IMR-90 (cell line): ENCODE results near the gene ZBTB14. TPM values are rescaled to one million over a fixed set of nuclear protein-coding genes. Genes with fewer than 3 reads are reported as not detected.

ENCODE experiments used
- ATAC-seq: fragments of 200-7000 bp; cut with Tn5 transposase; 2 replicates; pipeline ENCODE4 v1.9.1; 2020; ENCODE audit warnings: low read depth, mild to moderate bottlenecking, moderate library complexity
- BruUV-seq: library from RNA; stranded (reverse); fragments of 400-500 nt; replicated peaks from 2 replicates; lab custom pipeline; 2021; lab: Mats Ljungman, UMichigan
- CTCF ChIA-PET: fragments of 300-600 bp; formaldehyde crosslinking; extraction: SDS; loops from one replicate; lab custom pipeline; 2021; ENCODE audit warnings: antibody characterized with exemption; lab: Yijun Ruan, JAX
- POLR2A ChIA-PET: fragments of 300-600 bp; sonication (Branson Sonifier 250); formaldehyde crosslinking; loops from one replicate; lab custom pipeline; 2022; ENCODE audit warnings: antibody characterized with exemption; ENCODE audit not compliant: unreplicated experiment; lab: Charles Lee
- DNase-seq: peaks from one replicate; pipeline ENCODE4 v3.0.0; 2013
- H2AFZ ChIP-seq: replicated peaks from 2 replicates; pipeline ENCODE3; 2013; ENCODE audit warnings: low read length, mild to moderate bottlenecking; ENCODE audit not compliant: poor library complexity
- H2AK5ac ChIP-seq: 2 replicates; pipeline ENCODE4 v1.6.1; 2013; ENCODE audit warnings: low read depth, low read length, inconsistent platforms
- H2AK9ac ChIP-seq: replicated peaks from 2 replicates; pipeline ENCODE3; 2013; ENCODE audit warnings: mild to moderate bottlenecking, low read depth, low read length, moderate library complexity; ENCODE audit not compliant: poor library complexity
- H2BK120ac ChIP-seq: 2 replicates; pipeline ENCODE4 v1.6.1; 2013; ENCODE audit warnings: low read depth, low read length, inconsistent platforms
- H2BK15ac ChIP-seq: 3 replicates; pipeline ENCODE4 v1.6.1; 2013; ENCODE audit warnings: low read depth, low read length, inconsistent platforms
- H2BK20ac ChIP-seq: 2 replicates; pipeline ENCODE4 v1.6.1; 2013; ENCODE audit warnings: low read depth, mild to moderate bottlenecking, inconsistent platforms, low read length, moderate library complexity
- H2BK5ac ChIP-seq: 2 replicates; pipeline ENCODE4 v1.6.1; 2013; ENCODE audit warnings: mild to moderate bottlenecking, low read depth, low read length, inconsistent platforms; ENCODE audit not compliant: poor library complexity, severe bottlenecking
- H3K14ac ChIP-seq: replicated peaks from 2 replicates; pipeline ENCODE4 v1.6.1; 2013; ENCODE audit warnings: low read depth, low read length, inconsistent platforms
- H3K18ac ChIP-seq: 2 replicates; pipeline ENCODE4 v1.6.1; 2013; ENCODE audit warnings: low read depth, low read length, control low read depth
- H3K23ac ChIP-seq: 2 replicates; pipeline ENCODE4 v1.6.1; 2013; ENCODE audit warnings: low read depth, low read length, inconsistent platforms
- H3K27ac ChIP-seq: 2 replicates; pipeline ENCODE4 v1.5.1; 2013; ENCODE audit warnings: mild to moderate bottlenecking, control low read depth, low read length; ENCODE audit not compliant: insufficient read depth
- H3K27me3 ChIP-seq: 2 replicates; pipeline ENCODE4 v1.6.1; 2013; ENCODE audit warnings: low read length; ENCODE audit not compliant: control insufficient read depth, insufficient read depth
- H3K36me3 ChIP-seq: 2 replicates; pipeline ENCODE4 v1.6.1; 2013; ENCODE audit warnings: low read length, mixed read lengths; ENCODE audit not compliant: control insufficient read depth, insufficient read depth
- H3K4ac ChIP-seq: 2 replicates; pipeline ENCODE4 v1.6.1; 2013; ENCODE audit warnings: low read depth, low read length, inconsistent platforms
- H3K4me1 ChIP-seq: 2 replicates; pipeline ENCODE4 v1.6.1; 2013; ENCODE audit warnings: low read length, mixed read lengths; ENCODE audit not compliant: control insufficient read depth, insufficient read depth
- H3K4me2 ChIP-seq: 2 replicates; pipeline ENCODE4 v1.6.1; 2013; ENCODE audit warnings: low read depth, mild to moderate bottlenecking, control low read depth, low read length, moderate library complexity
- H3K4me3 ChIP-seq: 2 replicates; pipeline ENCODE4 v1.5.1; 2013; ENCODE audit warnings: low read depth, mild to moderate bottlenecking, control low read depth, low read length, moderate library complexity; ENCODE audit not compliant: insufficient read depth
- H3K56ac ChIP-seq: 2 replicates; pipeline ENCODE4 v1.6.1; 2013; ENCODE audit warnings: low read length, inconsistent platforms; ENCODE audit not compliant: insufficient read depth; ENCODE audit errors: extremely low read depth
- H3K79me1 ChIP-seq, 2 experiments: 2 replicates each; pipeline ENCODE4 v1.6.1; 2013; ENCODE audit warnings: low read length in 2 of 2, inconsistent platforms in 1 of 2, low read depth in 1 of 2
- H3K9ac ChIP-seq: 2 replicates; pipeline ENCODE4 v1.6.1; 2013; ENCODE audit warnings: low read depth, low read length, control low read depth
- H3K9me1 ChIP-seq: 2 replicates; pipeline ENCODE4 v1.6.1; 2013; ENCODE audit warnings: low read length, inconsistent platforms; ENCODE audit not compliant: insufficient read depth
- H3K9me3 ChIP-seq: 2 replicates; pipeline ENCODE4 v1.6.1; 2013; ENCODE audit warnings: low read length; ENCODE audit not compliant: control insufficient read depth, insufficient read depth
- H4K20me1 ChIP-seq: 2 replicates; pipeline ENCODE4 v1.6.1; 2013; ENCODE audit warnings: low read length, inconsistent platforms; ENCODE audit not compliant: insufficient read depth
- H4K5ac ChIP-seq: 2 replicates; pipeline ENCODE4 v1.6.1; 2013; ENCODE audit warnings: mild to moderate bottlenecking, low read depth, low read length, control low read depth
- H4K8ac ChIP-seq, 2 experiments: 2 replicates each; pipeline ENCODE4 v1.6.1; 2013; ENCODE audit warnings: low read depth in 2 of 2, low read length in 2 of 2, control low read depth in 1 of 2, inconsistent platforms in 1 of 2
- H4K91ac ChIP-seq: 2 replicates; pipeline ENCODE4 v1.6.1; 2013; ENCODE audit warnings: low read depth, low read length, inconsistent platforms; ENCODE audit not compliant: insufficient read depth
- CHD1 ChIP-seq: IDR thresholded peaks from 2 replicates; pipeline ENCODE4 v1.6.1; 2012; ENCODE audit warnings: low read depth, low read length, improper control_type of control experiment
- FOS ChIP-seq: fragments of 150-350 bp; IDR thresholded peaks from 2 replicates; pipeline ENCODE4 v1.6.1; 2016; ENCODE audit warnings: low read depth, low read length
- MAFK ChIP-seq: IDR thresholded peaks from 2 replicates; pipeline ENCODE4 v1.6.1; 2012; ENCODE audit warnings: low read depth, low read length, improper control_type of control experiment
- MXI1 ChIP-seq: IDR thresholded peaks from 2 replicates; pipeline ENCODE4 v1.6.1; 2012; ENCODE audit warnings: low read depth, mild to moderate bottlenecking, low read length, moderate library complexity, borderline replicate concordance
- NFE2L2 ChIP-seq: fragments of 150-350 bp; IDR thresholded peaks from 2 replicates; pipeline ENCODE4 v1.6.1; 2016; ENCODE audit warnings: low read depth, mild to moderate bottlenecking, low read length
- POLR2A ChIP-seq: IDR thresholded peaks from 2 replicates; pipeline ENCODE4 v1.6.1; 2012; ENCODE audit warnings: mild to moderate bottlenecking, low read depth, low read length
- RCOR1 ChIP-seq: IDR thresholded peaks from 2 replicates; pipeline ENCODE4 v1.6.1; 2012; ENCODE audit warnings: mild to moderate bottlenecking, low read length, improper control_type of control experiment; ENCODE audit not compliant: insufficient replicate concordance
- SMC3 ChIP-seq: fragments of 150-350 bp; IDR thresholded peaks from 2 replicates; pipeline ENCODE4 v1.6.1; 2016; ENCODE audit warnings: low read depth, mild to moderate bottlenecking, antibody characterized with exemption, low read length, moderate library complexity
- WGBS, 2 experiments: methylation state at CpG; one replicate each; pipeline versions ENCODE4 v1.1.5 to v1.1.7; 2013; ENCODE audit warnings: missing lambda C conversion rate in 2 of 2; ENCODE audit not compliant: insufficient read length in 1 of 2; ENCODE audit errors: extremely low coverage in 2 of 2; 5-methylcytosine and 5-hydroxymethylcytosine counted together
- dilution Hi-C: fragments of 300-500 bp; cut with HindIII; formaldehyde crosslinking; loops from one replicate; pipeline ENCODE4 v1.14.3; 2018; ENCODE audit warnings: low sequenced_read_pairs; ENCODE audit not compliant: unreplicated experiment
- in situ Hi-C: fragments of 300-500 bp; cut with MboI; formaldehyde crosslinking; loops from 3 replicates; pipeline ENCODE4 v1.14.3; 2019; ENCODE audit warnings: low sequenced_read_pairs, inconsistent platforms, mixed read lengths
- intact Hi-C: fragments of 100-400 bp; cut with micrococcal nuclease; formaldehyde crosslinking; loops from 2 replicates; pipeline ENCODE4 v1.10.0; 2022
- polyA plus RNA-seq, 3 experiments: library from polyadenylated mRNA; depleted of rRNA; stranded (reverse); fragments of >200 nt; gene quantifications; 2 replicates each; pipeline ENCODE4 v1.2.3, GENCODE V29; 2012; ENCODE audit warnings: low replicate concordance in 1 of 3
- total RNA-seq: library from RNA; depleted of rRNA; stranded (reverse); fragments of >200 nt; gene quantifications from 2 replicates; pipeline ENCODE4 v1.2.3, GENCODE V29; 2012
- TF ChIP-seq, protein P1 (sequence below): fragments of 150-350 bp; IDR thresholded peaks from 2 replicates; pipeline ENCODE4 v1.6.1; 2017; ENCODE audit warnings: mild to moderate bottlenecking, antibody characterized with exemption, low read length, low read depth
- TF ChIP-seq, protein P2 (sequence below): fragments of 150-350 bp; IDR thresholded peaks from 2 replicates; pipeline ENCODE4 v1.6.1; 2016; ENCODE audit warnings: low read depth, mild to moderate bottlenecking, low read length, moderate library complexity, borderline replicate concordance

ZBTB14 gene
- total and polyA plus RNA-seq, 2 of the 4 experiments (the other 2 are of a cell fraction), result 5.8 to 9.1 TPM

DNA sequence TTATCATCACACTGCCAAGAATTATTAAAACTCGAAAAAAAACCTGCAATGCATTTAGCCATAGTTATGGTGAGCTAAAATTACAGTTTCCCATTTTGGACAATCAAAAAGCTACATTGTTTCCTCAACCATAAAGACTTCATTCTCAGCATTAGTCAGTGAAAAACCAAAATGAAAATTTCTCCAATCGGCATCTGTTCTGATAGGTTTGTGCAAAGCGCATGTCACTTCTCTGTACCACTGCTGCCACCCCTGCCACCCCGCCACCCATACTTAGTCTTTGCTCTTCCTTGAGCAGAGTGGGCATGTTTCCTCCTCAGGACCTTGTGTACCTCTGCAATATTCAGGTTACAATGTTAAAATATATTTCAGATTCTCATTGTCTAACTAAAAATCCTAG, 7.1 kb upstream of the ZBTB14 start:
- in situ Hi-C loops, result no loop called here
- POLR2A ChIA-PET, result no interaction called here
- no peak for DNase-seq

More for the DNA sequence above, 7.1 kb upstream of the ZBTB14 start:
- H3K18ac ChIP-seq, result no peak overlapping the region
- H3K4me2 ChIP-seq, result no peak overlapping the region
- no peak overlapping the region for H2BK15ac ChIP-seq
- H3K9ac ChIP-seq, result no peak overlapping the region
- TF ChIP-seq CHD1 (no peak), MAFK (no peak), MXI1 (no peak), FOS (no peak), RCOR1 (no peak), POLR2A (no peak), NFE2L2 (no peak), SMC3 (no peak)
- TF ChIP-seq, protein P1, sequence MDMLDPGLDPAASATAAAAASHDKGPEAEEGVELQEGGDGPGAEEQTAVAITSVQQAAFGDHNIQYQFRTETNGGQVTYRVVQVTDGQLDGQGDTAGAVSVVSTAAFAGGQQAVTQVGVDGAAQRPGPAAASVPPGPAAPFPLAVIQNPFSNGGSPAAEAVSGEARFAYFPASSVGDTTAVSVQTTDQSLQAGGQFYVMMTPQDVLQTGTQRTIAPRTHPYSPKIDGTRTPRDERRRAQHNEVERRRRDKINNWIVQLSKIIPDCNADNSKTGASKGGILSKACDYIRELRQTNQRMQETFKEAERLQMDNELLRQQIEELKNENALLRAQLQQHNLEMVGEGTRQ, result no peak
- TF ChIP-seq, protein P2, sequence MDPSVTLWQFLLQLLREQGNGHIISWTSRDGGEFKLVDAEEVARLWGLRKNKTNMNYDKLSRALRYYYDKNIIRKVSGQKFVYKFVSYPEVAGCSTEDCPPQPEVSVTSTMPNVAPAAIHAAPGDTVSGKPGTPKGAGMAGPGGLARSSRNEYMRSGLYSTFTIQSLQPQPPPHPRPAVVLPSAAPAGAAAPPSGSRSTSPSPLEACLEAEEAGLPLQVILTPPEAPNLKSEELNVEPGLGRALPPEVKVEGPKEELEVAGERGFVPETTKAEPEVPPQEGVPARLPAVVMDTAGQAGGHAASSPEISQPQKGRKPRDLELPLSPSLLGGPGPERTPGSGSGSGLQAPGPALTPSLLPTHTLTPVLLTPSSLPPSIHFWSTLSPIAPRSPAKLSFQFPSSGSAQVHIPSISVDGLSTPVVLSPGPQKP, result no peak
- peaks cover 6% of the 10 kb centered on the region; the same call in 1 of the 2 replicates for H3K27me3 ChIP-seq
- no peak overlapping the region for H2AFZ ChIP-seq
- no peaks in the 10 kb centered on the region for H3K4me1 ChIP-seq
- intact Hi-C loops, result no loop called here
- H2BK5ac ChIP-seq, result no peak overlapping the region
- no peak overlapping the region for H3K14ac ChIP-seq
- H2AK5ac ChIP-seq, result no peak overlapping the region
- no peak overlapping the region for H2AK9ac ChIP-seq
- no peak overlapping the region for H3K27ac ChIP-seq
- no peak for ATAC-seq
- H3K4me3 ChIP-seq, result no peak overlapping the region
- no peaks in the 10 kb centered on the region for H3K36me3 ChIP-seq
- no CpG with 5 or more reads among the region's 4 CpGs for WGBS, 2 experiments
- H2BK20ac ChIP-seq, result no peak overlapping the region
- no peak overlapping the region for H4K8ac ChIP-seq
- H4K20me1 ChIP-seq, result no peaks in the 10 kb centered on the region
- no peak overlapping the region for H2BK120ac ChIP-seq
- no peaks in the 10 kb centered on the region for H3K9me3 ChIP-seq
- no peak overlapping the region for H3K4ac ChIP-seq
- CTCF ChIA-PET, result interaction anchor here (0.8 to 1.0 kb wide), 2 partner anchors 9 to 11 kb away, joined by 3 to 5 read pairs; no protein-coding TSS in a partner anchor
- no peak overlapping the region for H4K91ac ChIP-seq
- no peak overlapping the region for H3K56ac ChIP-seq
- no peak overlapping the region for H3K23ac ChIP-seq
- no peak overlapping the region for H4K5ac ChIP-seq
- dilution Hi-C loops, result no loop called here
- no TSS peak for BruUV-seq
- no peaks in the 10 kb centered on the region for H3K79me1 ChIP-seq
- H3K9me1 ChIP-seq, result no peaks in the 10 kb centered on the region
